Activated CD4-positive, alpha-beta memory T cell treated with anti-CD3 and anti-CD28 coated beads for 36 hours (primary cell): ENCODE measurements around the gene PTPRE. TPM values are rescaled to one million over a fixed set of nuclear protein-coding genes. Genes with fewer than 3 reads are reported as not detected.
A peak's percentile ranks its signal among the peaks of the same experiment; 100 is the strongest.

ENCODE experiments used
- CTCF ChIA-PET: fragments of 350-600 bp; sonication (Branson Sonifier 250); formaldehyde crosslinking; loops from one replicate; lab custom pipeline; 2021; ENCODE audit warnings: antibody characterized with exemption, inconsistent platforms; lab: Charles Lee
- POLR2A ChIA-PET: fragments of 350-600 bp; sonication (Branson Sonifier 250); formaldehyde crosslinking; loops from one replicate; lab custom pipeline; 2021; ENCODE audit warnings: antibody characterized with exemption; lab: Charles Lee
- DNase-seq: peaks from one replicate; pipeline ENCODE4 v3.0.0-alpha.2; 2020
- H3K27ac Mint-ChIP-seq: one replicate; pipeline ENCODE4 v1.8.0; 2021; ENCODE audit warnings: mixed read lengths
- H3K27me3 Mint-ChIP-seq: one replicate; pipeline ENCODE4 v1.8.0; 2021; ENCODE audit warnings: mixed read lengths
- H3K36me3 Mint-ChIP-seq: one replicate; pipeline ENCODE4 v1.8.0; 2021; ENCODE audit warnings: mixed read lengths
- H3K4me1 Mint-ChIP-seq: one replicate; pipeline ENCODE4 v1.8.0; 2021; ENCODE audit warnings: low read depth, mixed read lengths
- H3K4me3 Mint-ChIP-seq: one replicate; pipeline ENCODE4 v1.8.0; 2021; ENCODE audit warnings: mild to moderate bottlenecking, mixed read lengths
- H3K9me3 Mint-ChIP-seq: one replicate; pipeline ENCODE4 v1.8.0; 2021; ENCODE audit warnings: mixed read lengths
- intact Hi-C: fragments of 100-400 bp; cut with micrococcal nuclease; formaldehyde crosslinking; loops from one replicate; pipeline ENCODE4 v1.15.1; 2023
- total RNA-seq, 2 experiments: library from RNA; stranded (reverse); gene quantifications; one replicate each; pipeline ENCODE4 v1.2.3, GENCODE V29; 2021

PTPRE gene
- 10 to 100 TPM; 29.4 to 34.0 TPM for total RNA-seq

GRCh38 chr10:127906548-127907377 is at the start of gene PTPRE:
Gene PTPRE, plus strand, starts transcription at chr10:127907103. Its CDS starts 133,779 bp downstream, at chr10:128040882.
- Mint-ChIP-seq H3K27me3 (peaks cover 27% of the 10 kb centered on the region), H3K9me3 (no peaks in the 10 kb centered on the region), H3K36me3 (no peaks in the 10 kb centered on the region), H3K4me1 (no peaks in the 10 kb centered on the region), H3K4me3 (peak within 1 kb of the TSS; percentile 25), H3K27ac (no peak within 1 kb of the TSS)
- ChIA-PET CTCF (interaction anchor here (0.6 to 5.6 kb wide), 35 partner anchors 9 to 250 kb away, joined by 3 to 270 read pairs (median 4); no protein-coding TSS in a partner anchor), POLR2A (interaction anchor here (1.2 to 1.6 kb wide), 2 partner anchors 103 to 163 kb away, joined by 3 read pairs; no protein-coding TSS in a partner anchor)
- intact Hi-C loops, result loop anchor here (1.0 to 5.0 kb wide), 4 partner anchors 86 to 244 kb away; no protein-coding TSS in a partner anchor
- peak; percentile 78 for DNase-seq

GRCh38 chr10:127860592-127860991 is 46.3 kb upstream of the PTPRE start:
- H3K27me3 Mint-ChIP-seq, result peaks cover 2% of the 10 kb centered on the region
- H3K4me1 Mint-ChIP-seq, result no peaks in the 10 kb centered on the region

GRCh38 chr10:127863231-127863825 is 43.6 kb upstream of the PTPRE start:
- no peak for DNase-seq
- H3K9me3 Mint-ChIP-seq, result peaks cover 5% of the 10 kb centered on the region
- intact Hi-C loops, result no loop called here
- H3K4me3 Mint-ChIP-seq, result no peak overlapping the region
- no peaks in the 10 kb centered on the region for H3K36me3 Mint-ChIP-seq
- no peak overlapping the region for H3K27ac Mint-ChIP-seq
- H3K27me3 Mint-ChIP-seq, result peaks cover 4% of the 10 kb centered on the region
- no peaks in the 10 kb centered on the region for H3K4me1 Mint-ChIP-seq
- ChIA-PET CTCF (interaction anchor here (3.2 kb wide), 1 partner anchor 9 kb away, joined by 12 read pairs; no protein-coding TSS in a partner anchor), POLR2A (no interaction called here)

More at GRCh38 chr10:127860592-127860991, 46.3 kb upstream of the PTPRE start:
- H3K36me3 Mint-ChIP-seq, result no peaks in the 10 kb centered on the region
- intact Hi-C loops, result no loop called here
- H3K4me3 Mint-ChIP-seq, result no peak overlapping the region
- ChIA-PET POLR2A (no interaction called here), CTCF (no interaction called here)
- no peak for DNase-seq
- H3K9me3 Mint-ChIP-seq, result peaks cover 5% of the 10 kb centered on the region
- no peak overlapping the region for H3K27ac Mint-ChIP-seq

GRCh38 chr10:127866276-127867013 is 40.5 kb upstream of the PTPRE start:
- ChIA-PET CTCF (no interaction called here), POLR2A (no interaction called here)
- H3K27ac Mint-ChIP-seq, result no peak overlapping the region
- H3K27me3 Mint-ChIP-seq, result peaks cover 8% of the 10 kb centered on the region
- H3K4me3 Mint-ChIP-seq, result no peak overlapping the region
- intact Hi-C loops, result no loop called here
- peaks cover 13% of the 10 kb centered on the region for H3K9me3 Mint-ChIP-seq
- H3K4me1 Mint-ChIP-seq, result no peaks in the 10 kb centered on the region
- no peak for DNase-seq
- no peaks in the 10 kb centered on the region for H3K36me3 Mint-ChIP-seq

- H3K9me3 Mint-ChIP-seq, result peaks cover 13% of the 10 kb centered on the region
- H3K36me3 Mint-ChIP-seq, result no peaks in the 10 kb centered on the region
- intact Hi-C loops, result no loop called here
- H3K27ac Mint-ChIP-seq, result no peak overlapping the region
- POLR2A ChIA-PET, result no interaction called here
- H3K4me1 Mint-ChIP-seq, result no peaks in the 10 kb centered on the region
- no peak for DNase-seq
- H3K27me3 Mint-ChIP-seq, result peaks cover 15% of the 10 kb centered on the region
- H3K4me3 Mint-ChIP-seq, result no peak overlapping the region
- CTCF ChIA-PET, result interaction anchor here (1.1 to 1.5 kb wide), 2 partner anchors 15 to 143 kb away, joined by 5 read pairs; no protein-coding TSS in a partner anchor
These were observed 39.1 kb upstream of the PTPRE start for GRCh38 chr10:127867805-127868204.

GRCh38 chr10:127869329-127869728 is 37.6 kb upstream of the PTPRE start:
- intact Hi-C loops, result no loop called here
- no peak for DNase-seq
- CTCF ChIA-PET, result interaction anchor here (1.0 to 1.5 kb wide), 3 partner anchors 16 to 142 kb away, joined by 3 to 5 read pairs (median 5); no protein-coding TSS in a partner anchor
- H3K4me3 Mint-ChIP-seq, result no peak overlapping the region
- H3K27ac Mint-ChIP-seq, result no peak overlapping the region
- POLR2A ChIA-PET, result no interaction called here
- no peaks in the 10 kb centered on the region for H3K4me1 Mint-ChIP-seq
- H3K36me3 Mint-ChIP-seq, result no peaks in the 10 kb centered on the region
- H3K9me3 Mint-ChIP-seq, result peaks cover 7% of the 10 kb centered on the region
- H3K27me3 Mint-ChIP-seq, result peaks cover 15% of the 10 kb centered on the region

GRCh38 chr10:127871631-127872010 is 35.3 kb upstream of the PTPRE start:
- Mint-ChIP-seq H3K27me3 (peaks cover 19% of the 10 kb centered on the region), H3K36me3 (no peaks in the 10 kb centered on the region), H3K4me1 (no peaks in the 10 kb centered on the region), H3K9me3 (peaks cover 7% of the 10 kb centered on the region), H3K27ac (no peak overlapping the region), H3K4me3 (no peak overlapping the region)
- ChIA-PET POLR2A (no interaction called here), CTCF (no interaction called here)
- DNase-seq, result no peak
- intact Hi-C loops, result no loop called here

- Mint-ChIP-seq H3K36me3 (no peaks in the 10 kb centered on the region), H3K4me3 (no peak overlapping the region), H3K9me3 (peaks cover 7% of the 10 kb centered on the region), H3K27me3 (peaks cover 17% of the 10 kb centered on the region), H3K4me1 (no peaks in the 10 kb centered on the region), H3K27ac (no peak overlapping the region)
- intact Hi-C loops, result no loop called here
- POLR2A ChIA-PET, result no interaction called here
- CTCF ChIA-PET, result no interaction called here
- DNase-seq, result peak; percentile 5
These were observed 34.7 kb upstream of the PTPRE start for GRCh38 chr10:127872011-127872761.

GRCh38 chr10:127872871-127873600 is 33.9 kb upstream of the PTPRE start:
- DNase-seq, result peak; percentile 5
- POLR2A ChIA-PET, result no interaction called here
- Mint-ChIP-seq H3K36me3 (no peaks in the 10 kb centered on the region), H3K27ac (no peak overlapping the region), H3K9me3 (peaks cover 7% of the 10 kb centered on the region), H3K4me3 (no peak overlapping the region), H3K27me3 (peaks cover 17% of the 10 kb centered on the region), H3K4me1 (peaks cover 2% of the 10 kb centered on the region)
- CTCF ChIA-PET, result no interaction called here
- intact Hi-C loops, result no loop called here

GRCh38 chr10:127873901-127874470 is 32.9 kb upstream of the PTPRE start:
- ChIA-PET POLR2A (interaction anchor here (1.0 kb wide), 1 partner anchor 13 kb away, joined by 6 read pairs; no protein-coding TSS in a partner anchor), CTCF (interaction anchor here (1.0 to 1.4 kb wide), 2 partner anchors 137 to 195 kb away, joined by 3 to 5 read pairs; no protein-coding TSS in a partner anchor)
- peaks cover 5% of the 10 kb centered on the region for H3K9me3 Mint-ChIP-seq
- intact Hi-C loops, result no loop called here
- H3K27me3 Mint-ChIP-seq, result peaks cover 17% of the 10 kb centered on the region
- no peak overlapping the region for H3K27ac Mint-ChIP-seq
- DNase-seq, result no peak
- no peaks in the 10 kb centered on the region for H3K36me3 Mint-ChIP-seq
- H3K4me1 Mint-ChIP-seq, result peaks cover 2% of the 10 kb centered on the region
- no peak overlapping the region for H3K4me3 Mint-ChIP-seq
